K562 treated with DMSO at 1 percent for 12 hours (cell line): Measurements from ENCODE around the gene NFYA. TPM values are rescaled to one million over a fixed set of nuclear protein-coding genes. Genes with fewer than 3 reads are reported as not detected.

Source experiments
- total RNA-seq: library from RNA; unstranded; fragments of 300-600 nt; gene quantifications from 2 replicates; pipeline ENCODE4 v1.2.3, GENCODE V29; 2022; ENCODE audit not compliant: insufficient read depth

The NFYA gene
- 5.2 and 21.8 TPM in 2 replicates for total RNA-seq

DNA sequence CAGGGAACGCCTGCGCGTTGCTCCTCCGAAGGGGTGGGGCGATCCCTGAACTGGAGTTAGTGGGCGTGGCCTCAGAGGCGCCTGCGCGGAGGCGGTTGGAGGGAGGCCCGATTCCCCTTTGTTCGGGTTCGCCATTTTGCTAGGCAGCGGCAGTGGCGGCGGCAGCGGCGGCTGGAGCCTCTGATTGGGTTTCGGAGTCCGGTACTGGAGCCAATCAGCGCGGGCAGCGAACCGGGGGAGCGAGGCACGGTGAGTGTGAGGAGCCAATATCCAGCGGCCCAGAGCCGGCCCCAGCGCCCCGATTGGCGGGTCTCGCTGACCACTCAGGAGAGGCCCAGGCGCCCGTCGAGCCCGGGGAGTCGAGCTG is at the start of gene NFYA:
Gene NFYA, plus strand, starts transcription at position 139 of the 367 bp plus-strand sequence. CDS start 6,116 bp downstream, outside the sequence.

DNA sequence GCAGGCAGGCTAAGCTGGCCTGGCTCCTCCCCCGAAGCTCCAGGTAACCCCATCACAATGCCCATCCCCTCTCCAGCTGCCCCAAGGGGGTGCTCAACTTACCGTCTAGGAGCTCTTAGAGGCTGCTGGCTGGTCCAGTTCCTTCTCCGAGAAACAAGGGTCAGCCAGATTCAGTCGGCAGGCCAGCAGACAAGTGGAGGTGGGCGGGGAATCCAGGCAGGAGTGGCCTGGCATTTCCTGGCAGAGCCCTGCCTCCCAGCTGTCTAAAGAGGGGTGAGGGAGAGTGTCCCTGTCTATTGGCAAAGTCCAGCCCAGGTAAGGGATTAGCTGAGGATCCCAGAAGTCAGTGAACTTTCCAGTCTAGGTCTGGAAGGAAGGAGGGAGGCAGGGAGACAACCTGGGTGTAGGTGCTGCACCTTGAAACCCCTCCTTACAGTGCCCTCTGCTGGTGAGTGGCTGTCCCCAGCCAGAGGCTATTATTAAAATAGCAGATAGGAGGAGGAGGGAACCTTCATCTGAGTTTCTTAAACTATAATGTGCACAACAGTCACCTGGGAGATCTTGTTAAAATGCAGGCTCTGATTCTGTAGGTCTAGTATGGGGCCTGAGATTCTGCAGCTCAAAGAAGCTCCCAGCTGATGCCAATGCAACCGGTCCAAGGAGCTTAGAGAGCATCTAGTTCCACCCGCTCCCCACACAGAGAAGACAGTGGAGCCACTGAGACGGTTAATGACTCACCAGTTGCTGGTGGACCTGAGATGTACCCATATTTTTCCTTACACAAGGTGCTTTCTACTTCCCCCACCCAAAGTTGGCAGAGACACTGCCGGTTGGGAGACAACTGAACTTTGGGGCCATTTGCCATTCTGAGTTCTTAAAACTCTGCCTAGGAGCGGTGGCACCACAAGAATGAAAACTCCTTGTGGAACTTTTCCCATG is 33.4 kb upstream of the NFYA start, which contains the start of gene UNC5CL:
Gene UNC5CL, minus strand, starts transcription at position 162 of the 939 bp plus-strand sequence. CDS start 4,147 bp downstream, outside the sequence.

DNA sequence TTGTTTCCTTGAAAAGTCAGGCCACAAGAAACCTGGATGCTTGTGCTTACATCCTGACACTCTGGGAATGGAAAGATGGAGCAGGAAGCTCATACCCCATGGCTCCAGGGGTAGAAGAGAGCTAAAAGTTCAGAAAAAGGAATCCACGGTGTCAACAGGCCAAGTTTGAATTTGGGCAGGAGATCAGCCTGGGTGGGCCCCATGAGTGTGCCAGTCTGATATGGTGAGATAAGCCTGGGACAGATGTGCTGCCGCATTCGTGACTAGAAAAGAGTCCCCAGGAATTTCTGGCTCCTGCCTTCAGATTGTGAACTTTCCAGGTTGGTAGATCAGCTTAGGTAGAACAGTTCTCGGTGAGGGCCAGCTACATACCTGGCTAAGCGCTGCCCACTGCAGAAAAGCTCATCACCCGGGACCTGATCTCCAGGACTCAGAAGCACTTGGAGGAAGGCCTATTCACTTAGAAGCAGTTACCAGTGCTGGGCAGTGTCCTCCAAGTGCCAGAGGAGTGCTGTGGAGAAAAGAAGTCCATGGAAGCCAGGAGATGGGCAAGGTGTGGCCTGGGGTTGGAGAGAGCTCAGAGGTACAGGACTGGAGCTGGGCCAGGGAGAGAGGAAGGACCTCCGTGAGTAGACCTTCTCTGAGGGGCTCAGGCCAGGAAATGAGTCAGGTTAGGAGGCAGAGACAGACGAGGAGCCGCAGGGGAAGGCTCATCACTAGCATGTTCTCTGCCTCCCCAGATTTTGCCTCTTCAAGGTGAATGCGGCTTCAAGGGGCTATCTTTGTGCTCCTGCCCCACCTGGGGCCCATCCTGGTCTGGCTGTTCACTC is 30.3 kb upstream of the NFYA start, which contains the start of gene TSPO2:
Gene TSPO2, plus strand, starts transcription at position 242 of the 830 bp plus-strand sequence. Its CDS starts 519 bp downstream, at position 761.

DNA sequence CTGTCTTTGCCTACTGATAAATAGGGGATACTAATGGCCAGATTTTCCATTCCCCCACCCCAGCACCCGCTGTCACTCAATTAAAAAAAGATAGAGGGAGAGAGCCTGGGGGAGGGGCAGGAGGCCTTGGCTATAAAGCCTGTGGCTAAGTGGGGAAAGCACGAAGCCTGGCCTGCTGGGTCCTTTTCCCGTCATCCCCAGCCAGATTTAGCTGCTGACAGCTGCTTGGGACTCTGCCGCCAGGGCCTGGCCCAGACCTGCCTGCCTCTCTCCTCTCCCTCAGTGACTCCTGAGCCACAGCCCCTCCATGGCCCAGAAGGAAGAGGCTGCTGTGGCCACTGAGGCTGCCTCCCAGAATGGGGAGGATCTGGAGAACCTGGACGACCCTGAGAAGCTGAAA is 19.7 kb upstream of the NFYA start, which contains the start of gene APOBEC2:
Gene APOBEC2, plus strand, starts transcription at position 162 of the 400 bp plus-strand sequence. Its CDS starts 146 bp downstream, at position 308.

DNA sequence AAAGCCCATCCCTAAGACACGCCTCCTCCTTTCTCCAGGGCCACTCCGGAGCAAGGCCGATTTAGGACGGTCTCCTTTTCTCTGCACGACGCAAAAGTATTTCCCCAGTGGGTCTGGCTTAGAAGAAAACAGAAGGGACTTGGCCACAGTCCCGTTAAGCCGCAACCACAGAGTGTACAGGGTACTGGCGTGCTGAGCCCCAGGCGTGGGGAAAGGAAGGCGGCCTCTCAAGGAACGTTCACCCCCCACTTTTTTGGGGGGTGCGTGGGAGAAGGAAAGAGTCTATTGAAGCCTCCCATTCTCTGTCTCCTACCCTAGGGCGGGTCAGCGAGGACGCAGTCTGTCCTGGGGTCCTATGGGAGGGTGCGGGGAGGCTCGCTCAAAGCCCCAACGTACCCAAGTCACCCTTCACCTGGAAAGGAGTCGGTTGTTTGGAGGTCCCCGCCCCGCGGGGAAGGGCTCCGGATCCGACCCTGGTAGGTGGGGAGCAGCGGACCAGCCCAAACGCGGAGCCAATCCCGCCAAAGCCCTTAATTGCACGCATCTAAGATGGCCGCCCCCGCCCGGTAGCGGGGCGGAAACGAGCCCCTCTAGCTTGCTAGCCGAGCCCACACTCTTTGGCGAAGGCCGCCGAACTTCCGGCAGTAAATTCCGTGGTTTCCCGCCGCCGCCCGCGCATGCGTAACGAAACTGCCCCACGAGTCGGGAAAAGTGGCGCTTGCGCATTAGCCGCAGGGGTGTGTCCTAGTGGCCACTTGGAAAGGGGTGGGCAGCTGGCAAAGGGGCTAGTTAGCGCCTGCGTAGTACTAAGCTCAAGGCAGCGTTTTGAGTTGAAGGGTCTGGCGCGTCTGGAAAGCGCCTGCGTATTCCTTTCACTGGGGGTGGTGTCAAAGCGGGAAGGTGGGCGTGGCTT is 595 bp upstream of the NFYA start, which contains the start of gene OARD1:
Gene OARD1, minus strand, starts transcription at position 434 of the 913 bp plus-strand sequence. CDS start 722 bp downstream, outside the sequence.

Other genes starting within 250 kb of the NFYA start
- gene UNC5CL, start 33.8 kb upstream of the NFYA start, total RNA-seq = 1.1 and 1.7 TPM in 2 replicates
- gene TSPO2, start 30.5 kb upstream of the NFYA start, total RNA-seq = not detected in 2 replicates
- gene APOBEC2, start 19.8 kb upstream of the NFYA start, total RNA-seq = not detected in 2 replicates
- gene OARD1, start 618 bp upstream of the NFYA start, total RNA-seq = 24.2 and 38.0 TPM in 2 replicates
- gene TREML1, start 81.4 kb downstream of the NFYA start, total RNA-seq = not detected in 2 replicates
- gene TREM2, start 90.1 kb downstream of the NFYA start, total RNA-seq = not detected in 2 replicates
- gene TREML2, start 128.2 kb downstream of the NFYA start, total RNA-seq = 0.63 and 1.7 TPM in 2 replicates
- not detected in 2 replicates for gene TREML4, start 155.4 kb downstream of the NFYA start, total RNA-seq
- not detected in 2 replicates for gene TREM1, start 213.7 kb downstream of the NFYA start, total RNA-seq